Measurements from ENCODE around the gene IL1RAPL1.

- no peak for TF ChIP-seq CTCF (IDR thresholded peaks at IDR 0.05; ENCODE audit: poor library complexity, severe bottlenecking)
- no peak for TF ChIP-seq EZH2 (IDR thresholded peaks at IDR 0.05; ENCODE audit: borderline replicate concordance, insufficient read depth, low read length, poor library complexity, severe bottlenecking)
- TF ChIP-seq SMC3 (conservative IDR thresholded peaks at IDR 0.05; ENCODE audit: poor library complexity) = no peak
- TF ChIP-seq POLR2AphosphoS5 (IDR thresholded peaks at IDR 0.05) = no peak
- no peak for TF ChIP-seq TAF1 (IDR thresholded peaks at IDR 0.05; ENCODE audit: low read depth)
- TF ChIP-seq EP300 (conservative IDR thresholded peaks at IDR 0.05; ENCODE audit: poor library complexity, severe bottlenecking) = no peak
- TF ChIP-seq RAD21 (conservative IDR thresholded peaks at IDR 0.05) = no peak
- TF ChIP-seq, protein P1, sequence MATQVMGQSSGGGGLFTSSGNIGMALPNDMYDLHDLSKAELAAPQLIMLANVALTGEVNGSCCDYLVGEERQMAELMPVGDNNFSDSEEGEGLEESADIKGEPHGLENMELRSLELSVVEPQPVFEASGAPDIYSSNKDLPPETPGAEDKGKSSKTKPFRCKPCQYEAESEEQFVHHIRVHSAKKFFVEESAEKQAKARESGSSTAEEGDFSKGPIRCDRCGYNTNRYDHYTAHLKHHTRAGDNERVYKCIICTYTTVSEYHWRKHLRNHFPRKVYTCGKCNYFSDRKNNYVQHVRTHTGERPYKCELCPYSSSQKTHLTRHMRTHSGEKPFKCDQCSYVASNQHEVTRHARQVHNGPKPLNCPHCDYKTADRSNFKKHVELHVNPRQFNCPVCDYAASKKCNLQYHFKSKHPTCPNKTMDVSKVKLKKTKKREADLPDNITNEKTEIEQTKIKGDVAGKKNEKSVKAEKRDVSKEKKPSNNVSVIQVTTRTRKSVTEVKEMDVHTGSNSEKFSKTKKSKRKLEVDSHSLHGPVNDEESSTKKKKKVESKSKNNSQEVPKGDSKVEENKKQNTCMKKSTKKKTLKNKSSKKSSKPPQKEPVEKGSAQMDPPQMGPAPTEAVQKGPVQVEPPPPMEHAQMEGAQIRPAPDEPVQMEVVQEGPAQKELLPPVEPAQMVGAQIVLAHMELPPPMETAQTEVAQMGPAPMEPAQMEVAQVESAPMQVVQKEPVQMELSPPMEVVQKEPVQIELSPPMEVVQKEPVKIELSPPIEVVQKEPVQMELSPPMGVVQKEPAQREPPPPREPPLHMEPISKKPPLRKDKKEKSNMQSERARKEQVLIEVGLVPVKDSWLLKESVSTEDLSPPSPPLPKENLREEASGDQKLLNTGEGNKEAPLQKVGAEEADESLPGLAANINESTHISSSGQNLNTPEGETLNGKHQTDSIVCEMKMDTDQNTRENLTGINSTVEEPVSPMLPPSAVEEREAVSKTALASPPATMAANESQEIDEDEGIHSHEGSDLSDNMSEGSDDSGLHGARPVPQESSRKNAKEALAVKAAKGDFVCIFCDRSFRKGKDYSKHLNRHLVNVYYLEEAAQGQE (IDR thresholded peaks at IDR 0.05; ENCODE audit: borderline replicate concordance) = no peak
Observed at GRCh38 chrX:29890004-29890403, 1302.8 kb downstream of the IL1RAPL1 start.
